HepG2 (cell line): ENCODE results near the gene LGALS13.

Source experiments
- EZH2 ChIP-seq: conservative IDR thresholded peaks from 2 replicates; pipeline ENCODE4 v1.6.1; 2012; ENCODE audit warnings: mild to moderate bottlenecking, low read depth, low read length, moderate library complexity
- POLR2A ChIP-seq, 2 experiments: IDR thresholded peaks; 2 replicates each; pipeline ENCODE4 v1.6.1; 2011; ENCODE audit warnings: low read depth in 2 of 2, low read length in 2 of 2, mild to moderate bottlenecking in 1 of 2, moderate library complexity in 1 of 2; ENCODE audit not compliant: insufficient read depth in 1 of 2
- RXRA ChIP-seq: sonication (generic); formaldehyde crosslinking; IDR thresholded peaks from 2 replicates; pipeline ENCODE4 v1.5.1; 2020; ENCODE audit warnings: missing genetic modification reagents
- ZBTB21 ChIP-seq: sonication (generic); formaldehyde crosslinking; IDR thresholded peaks from 2 replicates; pipeline ENCODE4 v1.4.0; 2020; ENCODE audit warnings: missing genetic modification reagents
- ZFX ChIP-seq: sonication (generic); formaldehyde crosslinking; IDR thresholded peaks from 2 replicates; pipeline ENCODE4 v1.4.0; 2020; ENCODE audit warnings: mild to moderate bottlenecking, low read depth, missing genetic modification reagents, moderate library complexity
- ZNF121 ChIP-seq: sonication (generic); formaldehyde crosslinking; IDR thresholded peaks from 2 replicates; pipeline ENCODE4 v1.5.0; 2020; ENCODE audit warnings: mild to moderate bottlenecking, missing genetic modification reagents
- ZXDC ChIP-seq: sonication (generic); formaldehyde crosslinking; IDR thresholded peaks from 2 replicates; pipeline ENCODE4 v1.5.0; 2020; ENCODE audit warnings: mild to moderate bottlenecking, missing genetic modification reagents

GRCh38 chr19:39645800-39646411 lies 43.6 kb downstream of the LGALS13 start:
- TF ChIP-seq ZXDC (CRISPR knock-in tag) (no peak), EZH2 (no peak), RXRA (CRISPR knock-in tag) (no peak), POLR2A (IDR thresholded peaks at IDR 0.05; ENCODE audit: insufficient read depth in 1 of 2, low read depth in 2 of 2, low read length in 2 of 2) (no peak), ZNF121 (CRISPR knock-in tag) (no peak), ZBTB21 (CRISPR knock-in tag) (no peak), ZFX (CRISPR knock-in tag) (no peak)
